Measurements from ENCODE around the gene LARGE2. TPM values are rescaled to one million over a fixed set of nuclear protein-coding genes. Genes with fewer than 3 reads are reported as not detected.

The LARGE2 gene
- polyA plus RNA-seq, 1 donor from 2014 or later, result not detected

DNA sequence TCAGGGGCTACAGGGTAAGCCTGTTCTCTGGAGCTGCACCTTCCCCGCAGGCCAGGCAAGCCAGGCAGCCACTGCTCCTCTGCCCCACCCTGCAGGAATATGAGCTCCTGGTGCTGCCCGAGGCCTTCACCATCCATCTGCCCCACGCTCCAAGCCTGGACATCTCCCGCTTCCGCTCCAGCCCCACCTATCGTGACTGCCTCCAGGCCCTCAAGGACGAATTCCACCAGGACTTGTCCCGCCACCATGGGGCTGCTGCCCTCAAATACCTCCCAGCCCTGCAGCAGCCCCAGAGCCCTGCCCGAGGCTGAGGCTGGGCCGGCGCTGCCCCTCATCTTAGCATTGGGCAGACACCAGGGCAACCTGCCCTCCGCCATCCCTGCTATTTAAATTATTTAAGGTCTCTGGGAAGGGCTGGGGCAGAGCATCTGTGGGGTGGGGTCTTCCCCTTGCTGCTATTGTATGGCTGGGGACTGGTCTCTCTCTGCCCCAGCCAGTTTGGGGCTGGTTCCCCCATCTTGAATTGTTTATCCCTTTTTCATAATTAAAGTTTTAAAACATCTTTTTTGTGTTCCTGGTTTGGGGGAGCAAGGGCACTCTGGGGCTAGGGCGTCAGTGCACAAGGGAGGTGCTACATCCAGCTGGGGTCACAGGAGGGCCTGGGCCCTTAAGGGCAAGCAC is 6.2 kb downstream of the LARGE2 start:
- no peak overlapping the region for H3K4me2 ChIP-seq (ENCODE audit: low read length)
- no peak overlapping the region for H2AFZ ChIP-seq (ENCODE audit: low read depth, low read length)
- H3K36me3 ChIP-seq (ENCODE audit: insufficient read depth, low read length), result peaks cover 7% of the 10 kb centered on the region
- no peaks in the 10 kb centered on the region for H3K9me3 ChIP-seq (ENCODE audit: low read length)
- TF ChIP-seq RAD21 (conservative IDR thresholded peaks at IDR 0.05), result no peak
- TF ChIP-seq, protein P1, sequence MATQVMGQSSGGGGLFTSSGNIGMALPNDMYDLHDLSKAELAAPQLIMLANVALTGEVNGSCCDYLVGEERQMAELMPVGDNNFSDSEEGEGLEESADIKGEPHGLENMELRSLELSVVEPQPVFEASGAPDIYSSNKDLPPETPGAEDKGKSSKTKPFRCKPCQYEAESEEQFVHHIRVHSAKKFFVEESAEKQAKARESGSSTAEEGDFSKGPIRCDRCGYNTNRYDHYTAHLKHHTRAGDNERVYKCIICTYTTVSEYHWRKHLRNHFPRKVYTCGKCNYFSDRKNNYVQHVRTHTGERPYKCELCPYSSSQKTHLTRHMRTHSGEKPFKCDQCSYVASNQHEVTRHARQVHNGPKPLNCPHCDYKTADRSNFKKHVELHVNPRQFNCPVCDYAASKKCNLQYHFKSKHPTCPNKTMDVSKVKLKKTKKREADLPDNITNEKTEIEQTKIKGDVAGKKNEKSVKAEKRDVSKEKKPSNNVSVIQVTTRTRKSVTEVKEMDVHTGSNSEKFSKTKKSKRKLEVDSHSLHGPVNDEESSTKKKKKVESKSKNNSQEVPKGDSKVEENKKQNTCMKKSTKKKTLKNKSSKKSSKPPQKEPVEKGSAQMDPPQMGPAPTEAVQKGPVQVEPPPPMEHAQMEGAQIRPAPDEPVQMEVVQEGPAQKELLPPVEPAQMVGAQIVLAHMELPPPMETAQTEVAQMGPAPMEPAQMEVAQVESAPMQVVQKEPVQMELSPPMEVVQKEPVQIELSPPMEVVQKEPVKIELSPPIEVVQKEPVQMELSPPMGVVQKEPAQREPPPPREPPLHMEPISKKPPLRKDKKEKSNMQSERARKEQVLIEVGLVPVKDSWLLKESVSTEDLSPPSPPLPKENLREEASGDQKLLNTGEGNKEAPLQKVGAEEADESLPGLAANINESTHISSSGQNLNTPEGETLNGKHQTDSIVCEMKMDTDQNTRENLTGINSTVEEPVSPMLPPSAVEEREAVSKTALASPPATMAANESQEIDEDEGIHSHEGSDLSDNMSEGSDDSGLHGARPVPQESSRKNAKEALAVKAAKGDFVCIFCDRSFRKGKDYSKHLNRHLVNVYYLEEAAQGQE (IDR thresholded peaks at IDR 0.05; ENCODE audit: borderline replicate concordance), result no peak
- no peak for TF ChIP-seq POLR2AphosphoS5 (IDR thresholded peaks at IDR 0.05)
- TF ChIP-seq, protein P2, sequence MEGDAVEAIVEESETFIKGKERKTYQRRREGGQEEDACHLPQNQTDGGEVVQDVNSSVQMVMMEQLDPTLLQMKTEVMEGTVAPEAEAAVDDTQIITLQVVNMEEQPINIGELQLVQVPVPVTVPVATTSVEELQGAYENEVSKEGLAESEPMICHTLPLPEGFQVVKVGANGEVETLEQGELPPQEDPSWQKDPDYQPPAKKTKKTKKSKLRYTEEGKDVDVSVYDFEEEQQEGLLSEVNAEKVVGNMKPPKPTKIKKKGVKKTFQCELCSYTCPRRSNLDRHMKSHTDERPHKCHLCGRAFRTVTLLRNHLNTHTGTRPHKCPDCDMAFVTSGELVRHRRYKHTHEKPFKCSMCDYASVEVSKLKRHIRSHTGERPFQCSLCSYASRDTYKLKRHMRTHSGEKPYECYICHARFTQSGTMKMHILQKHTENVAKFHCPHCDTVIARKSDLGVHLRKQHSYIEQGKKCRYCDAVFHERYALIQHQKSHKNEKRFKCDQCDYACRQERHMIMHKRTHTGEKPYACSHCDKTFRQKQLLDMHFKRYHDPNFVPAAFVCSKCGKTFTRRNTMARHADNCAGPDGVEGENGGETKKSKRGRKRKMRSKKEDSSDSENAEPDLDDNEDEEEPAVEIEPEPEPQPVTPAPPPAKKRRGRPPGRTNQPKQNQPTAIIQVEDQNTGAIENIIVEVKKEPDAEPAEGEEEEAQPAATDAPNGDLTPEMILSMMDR (IDR thresholded peaks at IDR 0.05; ENCODE audit: poor library complexity, severe bottlenecking), result no peak
- TF ChIP-seq TAF1 (IDR thresholded peaks at IDR 0.05; ENCODE audit: low read depth), result no peak
- TF ChIP-seq SMC3 (conservative IDR thresholded peaks at IDR 0.05; ENCODE audit: poor library complexity), result no peak
- no peak for TF ChIP-seq EP300 (conservative IDR thresholded peaks at IDR 0.05; ENCODE audit: poor library complexity, severe bottlenecking)
- TF ChIP-seq EZH2 (IDR thresholded peaks at IDR 0.05; ENCODE audit: borderline replicate concordance, insufficient read depth, low read length, poor library complexity, severe bottlenecking), result no peak
- TF ChIP-seq MXI1 (conservative IDR thresholded peaks at IDR 0.05; ENCODE audit: poor library complexity, severe bottlenecking), result no peak
- H3K9ac ChIP-seq (ENCODE audit: low read length), result no peak overlapping the region
- no peaks in the 10 kb centered on the region for H3K9me2 ChIP-seq (ENCODE audit: insufficient read depth, low read length)
- no peaks in the 10 kb centered on the region for H3F3A ChIP-seq (ENCODE audit: insufficient read depth, low read length, poor library complexity, severe bottlenecking)
- H3K79me2 ChIP-seq (replicated peaks; ENCODE audit: insufficient read depth, low read length), result no peaks in the 10 kb centered on the region
- no peaks in the 10 kb centered on the region for H4K20me1 ChIP-seq (ENCODE audit: insufficient read depth)
- H3K27me3 ChIP-seq (ENCODE audit: insufficient read depth, low read depth, low read length), result peaks cover 4% of the 10 kb centered on the region
- H3K4me3 ChIP-seq (ENCODE audit: low read length), result no peak overlapping the region
- H3K27ac ChIP-seq (ENCODE audit: low read length), result no peak overlapping the region

DNA sequence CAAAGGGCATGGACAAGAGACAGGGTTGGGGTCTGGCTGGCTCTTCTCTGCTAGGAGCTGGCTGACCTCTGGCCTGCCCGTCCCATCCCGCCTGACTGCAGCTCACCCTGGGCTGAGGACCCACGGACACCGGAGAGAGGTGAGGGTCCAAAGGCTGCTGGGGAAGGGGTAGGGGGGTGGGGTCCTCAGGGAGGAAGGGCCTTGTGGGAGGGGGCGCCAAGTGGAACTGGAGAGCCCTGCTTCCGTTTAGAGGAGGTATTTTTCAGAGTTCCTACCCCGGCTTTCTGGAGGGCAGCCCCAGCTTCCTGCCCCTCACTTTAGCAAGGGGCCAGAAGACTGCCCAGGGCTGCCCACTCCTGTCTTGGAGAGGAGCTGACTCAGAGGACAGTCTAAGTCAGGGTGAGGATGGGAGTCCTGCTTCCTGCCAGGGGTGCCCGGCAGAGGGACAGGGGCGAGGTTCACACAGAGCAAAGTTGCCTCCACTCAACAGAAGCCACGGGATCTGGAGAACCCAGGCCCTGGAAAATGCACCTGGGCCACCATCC is 7.1 kb downstream of the LARGE2 start:
- peaks cover 7% of the 10 kb centered on the region for H3K36me3 ChIP-seq (ENCODE audit: insufficient read depth, low read length)
- H3K27ac ChIP-seq (ENCODE audit: low read length), result no peak overlapping the region

More for the DNA sequence above, 7.1 kb downstream of the LARGE2 start:
- no peak overlapping the region for H3K4me3 ChIP-seq (ENCODE audit: low read length)
- no peaks in the 10 kb centered on the region for H4K20me1 ChIP-seq (ENCODE audit: insufficient read depth)
- no peaks in the 10 kb centered on the region for H3K9me2 ChIP-seq (ENCODE audit: insufficient read depth, low read length)
- no peaks in the 10 kb centered on the region for H3K79me2 ChIP-seq (replicated peaks; ENCODE audit: insufficient read depth, low read length)
- no peak overlapping the region for H3K4me2 ChIP-seq (ENCODE audit: low read length)
- no peak overlapping the region for H3K9ac ChIP-seq (ENCODE audit: low read length)
- TF ChIP-seq EZH2 (IDR thresholded peaks at IDR 0.05; ENCODE audit: borderline replicate concordance, insufficient read depth, low read length, poor library complexity, severe bottlenecking), result no peak
- TF ChIP-seq, protein P2 (IDR thresholded peaks at IDR 0.05; ENCODE audit: poor library complexity, severe bottlenecking), result no peak
- no peak for TF ChIP-seq EP300 (conservative IDR thresholded peaks at IDR 0.05; ENCODE audit: poor library complexity, severe bottlenecking)
- no peaks in the 10 kb centered on the region for H3K27me3 ChIP-seq (ENCODE audit: insufficient read depth, low read depth, low read length)
- H3K9me3 ChIP-seq (ENCODE audit: low read length), result no peaks in the 10 kb centered on the region
- H3F3A ChIP-seq (ENCODE audit: insufficient read depth, low read length, poor library complexity, severe bottlenecking), result no peaks in the 10 kb centered on the region
- H2AFZ ChIP-seq (ENCODE audit: low read depth, low read length), result no peak overlapping the region

Data from neural cell (in vitro differentiated cells).